ENCODE measurements around the gene DBN1. TPM values are rescaled to one million over a fixed set of nuclear protein-coding genes. Genes with fewer than 3 reads are reported as not detected.

The DBN1 gene
- total and polyA plus RNA-seq, 2 of the 8 experiments (the other 6 are each of a cell fraction or from before 2014, with no cell fraction given), result 168 to 333 TPM

DNA sequence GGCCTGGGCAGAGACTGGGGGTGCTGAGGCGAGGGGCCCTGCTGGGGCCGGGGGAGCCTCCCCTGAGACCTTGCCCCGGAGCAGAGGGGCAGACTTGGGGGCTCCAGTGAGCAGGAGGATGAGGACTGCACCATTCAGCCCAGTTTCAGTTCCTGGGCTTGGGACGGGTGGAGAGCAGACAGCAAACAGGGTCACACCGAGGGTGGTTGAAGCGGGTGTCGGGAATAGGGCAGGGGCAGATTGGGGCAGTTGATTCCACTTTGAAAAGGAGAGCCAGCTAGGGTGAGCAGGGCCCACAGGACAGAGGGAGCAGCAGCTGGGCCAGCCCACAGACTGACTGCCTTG, 42.5 kb downstream of the DBN1 start:
- Histone ChIP-seq H2AK5ac (ENCODE audit: low read depth, low read length) (no peak overlapping the region), H4K20me1 (replicated peaks in 1 of 2; ENCODE audit: control insufficient read depth in 1 of 2, insufficient read depth in 2 of 2, low read length in 2 of 2) (peaks cover 15 to 26% of the 10 kb centered on the region in 2 experiments), H2BK20ac (ENCODE audit: low read length) (no peak overlapping the region), H3K9ac (replicated peaks in 1 of 4; ENCODE audit: extremely low read depth in 1 of 4, low read depth in 3 of 4, low read length in 3 of 4) (no peak overlapping the region), H3K23me2 (ENCODE audit: low read depth, low read length) (peaks cover 4% of the 10 kb centered on the region; the same call in 1 of the 2 replicates), H2BK5ac (ENCODE audit: low read depth, low read length) (no peak overlapping the region), H3K9me3 (ENCODE audit: insufficient read depth in 2 of 2, low read depth in 1 of 2, low read length in 1 of 2) (no peaks in the 10 kb centered on the region), H3K4me1 (replicated peaks in 1 of 4; ENCODE audit: control insufficient read depth in 3 of 4, insufficient read depth in 4 of 4, low read length in 3 of 4) (peaks cover 0 to 14% (median 9%) of the 10 kb centered on the region in 4 experiments; a peak in 5 of 7 replicates), H4K91ac (replicated peaks; ENCODE audit: insufficient read length, low read length) (no peak overlapping the region), H3K79me2 (ENCODE audit: control insufficient read depth in 1 of 2, insufficient read depth in 2 of 2, low read length in 2 of 2) (peaks cover 0 to 26% of the 10 kb centered on the region in 2 experiments; a peak in 2 of 4 replicates), H3K79me1 (ENCODE audit: low read depth, low read length) (peaks cover 16% of the 10 kb centered on the region), H3K56ac (replicated peaks; ENCODE audit: insufficient read length, low read depth, low read length) (no peak overlapping the region), H3K4me2 (ENCODE audit: insufficient read depth in 1 of 2, low read depth in 2 of 2, low read length in 2 of 2) (no peak overlapping the region), H3K18ac (ENCODE audit: extremely low read depth, low read length) (no peak overlapping the region), H3K4me3 (ENCODE audit: extremely low read depth in 1 of 4, insufficient read depth in 2 of 4, low read depth in 3 of 4, low read length in 4 of 4) (no peak overlapping the region), H3K14ac (ENCODE audit: insufficient read length) (no peak overlapping the region), H3K27me3 (replicated peaks in 1 of 4; ENCODE audit: control insufficient read depth in 3 of 4, extremely low read depth in 1 of 4, insufficient read depth in 3 of 4, low read length in 3 of 4) (no peaks in the 10 kb centered on the region), H4K8ac (ENCODE audit: extremely low read depth, insufficient read depth, low read length) (no peak overlapping the region), H4K5ac (ENCODE audit: insufficient read length, low read depth, low read length) (no peak overlapping the region), H3K23ac (ENCODE audit: insufficient read length) (no peak overlapping the region), H3K36me3 (ENCODE audit: control insufficient read depth in 2 of 4, insufficient read depth in 4 of 4, low read length in 3 of 4) (peaks cover 7 to 39% (median 26%) of the 10 kb centered on the region in 4 experiments; a peak in 6 of 8 replicates), H3K4ac (replicated peaks; ENCODE audit: insufficient read length, low read depth, low read length) (no peak overlapping the region), H2BK15ac (ENCODE audit: low read length) (no peak overlapping the region), H3K27ac (ENCODE audit: low read depth, low read length) (no peak overlapping the region), H2AFZ (ENCODE audit: low read length) (no peak overlapping the region), H2BK12ac (ENCODE audit: low read depth, low read length) (no peak overlapping the region), H2BK120ac (replicated peaks; ENCODE audit: low read depth, low read length) (no peak overlapping the region)
- TF ChIP-seq SRF (IDR thresholded peaks at IDR 0.05; ENCODE audit: low read depth, low read length), result no peak
- TF ChIP-seq KDM1A (IDR thresholded peaks at IDR 0.05; ENCODE audit: borderline replicate concordance, low read length), result no peak
- TF ChIP-seq SIX5 (IDR thresholded peaks at IDR 0.05; ENCODE audit: low read depth, low read length), result no peak
- no peak for TF ChIP-seq ZNF274 (IDR thresholded peaks at IDR 0.05; ENCODE audit: borderline replicate concordance, extremely low read depth, low read length)
- no peak for TF ChIP-seq POU5F1 (IDR thresholded peaks at IDR 0.05; ENCODE audit: low read depth, low read length)
- POLR2A ChIA-PET (ENCODE audit: partially characterized antibody), result interaction anchor here (1.1 to 24.2 kb wide), 5 partner anchors 14 to 58 kb away, joined by 3 to 460 read pairs (median 10); partner anchors contain the start of gene PRR7
- DNase-seq (ENCODE audit: low read depth in 1 of 2, low spot score in 2 of 2) (no peak), FAIRE-seq (no peak)
- WGBS, 2 experiments (ENCODE audit: extremely low coverage in 1 of 2, insufficient coverage in 1 of 2, insufficient read length in 1 of 2, insufficient replicate concordance in 2 of 2, low coverage in 1 of 2, low lambda C conversion rate in 2 of 2, missing lambda C conversion rate in 1 of 2), result 97% methylated on average over 7 of the region's 7 CpGs; no CpG with 5 or more reads in 1 of the 2 experiments
- CTCF ChIA-PET (ENCODE audit: partially characterized antibody), result interaction anchor here (1.5 to 5.9 kb wide), 5 partner anchors 23 to 61 kb away, joined by 4 to 34 read pairs (median 24); no protein-coding TSS in a partner anchor
